SK-N-SH (cell line): ENCODE results near the gene NUDT13.
"Not testable (repeated sequence)": the region's sequence is repeated elsewhere in the genome, so short reads cannot be mapped to it uniquely, and the experiment has no call there.

Source experiments
- CHD2 ChIP-seq: fragments of 150-350 bp; IDR thresholded peaks from 2 replicates; pipeline ENCODE4 v1.6.1; 2018; ENCODE audit warnings: low read length; ENCODE audit not compliant: partially characterized antibody
- EZH2phosphoT487 ChIP-seq: fragments of 200-600 bp; sonication (generic); IDR thresholded peaks from 2 replicates; pipeline ENCODE4 v1.6.1; 2017; ENCODE audit warnings: low read depth, mixed run types, mild to moderate bottlenecking, antibody characterized with exemption, moderate library complexity, borderline replicate concordance
- FOSL2 ChIP-seq: IDR thresholded peaks from 2 replicates; pipeline ENCODE4 v1.4.0; 2012; ENCODE audit warnings: low read depth, mild to moderate bottlenecking, moderate library complexity, borderline replicate concordance
- FOXM1 ChIP-seq: IDR thresholded peaks from 2 replicates; pipeline ENCODE4 v1.4.0; 2012; ENCODE audit warnings: low read depth, mild to moderate bottlenecking
- GABPA ChIP-seq: IDR thresholded peaks from 2 replicates; pipeline ENCODE4 v1.4.0; 2012; ENCODE audit warnings: low read depth, mild to moderate bottlenecking
- JUND ChIP-seq: IDR thresholded peaks from 2 replicates; pipeline ENCODE4 v1.4.0; 2012
- MXI1 ChIP-seq: IDR thresholded peaks from 2 replicates; pipeline ENCODE4 v1.6.1; 2012; ENCODE audit warnings: mild to moderate bottlenecking, low read depth, low read length, improper control_type of control experiment
- POLR2AphosphoS5 ChIP-seq: IDR thresholded peaks from 2 replicates; pipeline ENCODE4 v1.6.1; 2012; ENCODE audit warnings: low read depth, low read length
- RAD21 ChIP-seq: IDR thresholded peaks from 2 replicates; pipeline ENCODE4 v1.6.1; 2012; ENCODE audit warnings: mild to moderate bottlenecking, low read length
- SIN3A ChIP-seq: IDR thresholded peaks from 2 replicates; pipeline ENCODE4 v1.6.1; 2012; ENCODE audit warnings: low read depth, mild to moderate bottlenecking, low read length, moderate library complexity, borderline replicate concordance
- YY1 ChIP-seq: IDR thresholded peaks from 2 replicates; pipeline ENCODE4 v1.4.0; 2012; ENCODE audit warnings: low read depth, mild to moderate bottlenecking
- TF ChIP-seq, protein P1 (sequence below): fragments of 200-600 bp; sonication (generic); IDR thresholded peaks from 2 replicates; pipeline ENCODE4 v1.6.1; 2017; ENCODE audit warnings: antibody characterized with exemption, mild to moderate bottlenecking, moderate library complexity
- TF ChIP-seq, protein P2 (sequence below): IDR thresholded peaks from 2 replicates; pipeline ENCODE4 v1.4.0; 2012; ENCODE audit warnings: low read depth
- TF ChIP-seq, protein P3 (sequence below): fragments of 150-350 bp; IDR thresholded peaks from 2 replicates; pipeline ENCODE4 v1.6.1; 2016; ENCODE audit warnings: mild to moderate bottlenecking, low read depth, low read length

DNA sequence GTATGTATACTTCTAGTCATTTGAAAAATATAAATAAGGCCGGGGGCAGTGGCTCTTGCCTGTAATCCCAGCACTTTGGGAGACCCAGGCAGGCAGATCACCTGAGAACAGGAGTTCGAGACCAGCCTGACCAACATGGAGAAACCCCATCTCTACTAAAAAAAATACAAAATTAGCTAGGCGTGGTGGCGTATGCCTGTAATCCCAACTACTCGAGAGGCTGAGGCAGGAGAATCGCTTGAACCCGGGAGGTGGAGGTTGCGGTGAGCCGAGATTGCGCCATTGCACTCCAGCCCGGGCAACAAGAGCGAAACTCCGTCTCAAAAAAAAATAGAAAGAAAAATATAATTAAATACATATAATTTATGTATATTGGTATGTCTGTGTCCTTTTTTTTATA is 1.8 kb downstream of the NUDT13 start:
- TF ChIP-seq, protein P1, sequence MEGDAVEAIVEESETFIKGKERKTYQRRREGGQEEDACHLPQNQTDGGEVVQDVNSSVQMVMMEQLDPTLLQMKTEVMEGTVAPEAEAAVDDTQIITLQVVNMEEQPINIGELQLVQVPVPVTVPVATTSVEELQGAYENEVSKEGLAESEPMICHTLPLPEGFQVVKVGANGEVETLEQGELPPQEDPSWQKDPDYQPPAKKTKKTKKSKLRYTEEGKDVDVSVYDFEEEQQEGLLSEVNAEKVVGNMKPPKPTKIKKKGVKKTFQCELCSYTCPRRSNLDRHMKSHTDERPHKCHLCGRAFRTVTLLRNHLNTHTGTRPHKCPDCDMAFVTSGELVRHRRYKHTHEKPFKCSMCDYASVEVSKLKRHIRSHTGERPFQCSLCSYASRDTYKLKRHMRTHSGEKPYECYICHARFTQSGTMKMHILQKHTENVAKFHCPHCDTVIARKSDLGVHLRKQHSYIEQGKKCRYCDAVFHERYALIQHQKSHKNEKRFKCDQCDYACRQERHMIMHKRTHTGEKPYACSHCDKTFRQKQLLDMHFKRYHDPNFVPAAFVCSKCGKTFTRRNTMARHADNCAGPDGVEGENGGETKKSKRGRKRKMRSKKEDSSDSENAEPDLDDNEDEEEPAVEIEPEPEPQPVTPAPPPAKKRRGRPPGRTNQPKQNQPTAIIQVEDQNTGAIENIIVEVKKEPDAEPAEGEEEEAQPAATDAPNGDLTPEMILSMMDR, result not testable (repeated sequence)
- TF ChIP-seq, protein P2, sequence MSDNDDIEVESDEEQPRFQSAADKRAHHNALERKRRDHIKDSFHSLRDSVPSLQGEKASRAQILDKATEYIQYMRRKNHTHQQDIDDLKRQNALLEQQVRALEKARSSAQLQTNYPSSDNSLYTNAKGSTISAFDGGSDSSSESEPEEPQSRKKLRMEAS, result not testable (repeated sequence)
- TF ChIP-seq YY1, RAD21, EZH2phosphoT487, FOSL2, MXI1, GABPA, FOXM1, CHD2, SIN3A, POLR2AphosphoS5, JUND: not testable (repeated sequence)
- TF ChIP-seq, protein P3, sequence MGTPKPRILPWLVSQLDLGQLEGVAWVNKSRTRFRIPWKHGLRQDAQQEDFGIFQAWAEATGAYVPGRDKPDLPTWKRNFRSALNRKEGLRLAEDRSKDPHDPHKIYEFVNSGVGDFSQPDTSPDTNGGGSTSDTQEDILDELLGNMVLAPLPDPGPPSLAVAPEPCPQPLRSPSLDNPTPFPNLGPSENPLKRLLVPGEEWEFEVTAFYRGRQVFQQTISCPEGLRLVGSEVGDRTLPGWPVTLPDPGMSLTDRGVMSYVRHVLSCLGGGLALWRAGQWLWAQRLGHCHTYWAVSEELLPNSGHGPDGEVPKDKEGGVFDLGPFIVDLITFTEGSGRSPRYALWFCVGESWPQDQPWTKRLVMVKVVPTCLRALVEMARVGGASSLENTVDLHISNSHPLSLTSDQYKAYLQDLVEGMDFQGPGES, result not testable (repeated sequence)
